HG02642 (cell line): ENCODE measurements around the gene PMM2.
"Not testable (repeated sequence)": the region's sequence is repeated elsewhere in the genome, so short reads cannot be mapped to it uniquely, and the experiment has no call there.

Experiments used
- ATAC-seq: cut with Tn5 transposase; IDR thresholded peaks from one replicate; pipeline ENCODE4 v1.9.1; 2021; ENCODE audit warnings: mild to moderate bottlenecking; ENCODE audit not compliant: unreplicated experiment, poor library complexity

The PMM2 gene

GRCh38 chr16:8777217-8777616 lies 20.4 kb upstream of the PMM2 start:
- ATAC-seq = no peak

GRCh38 chr16:8781797-8782196 lies 15.8 kb upstream of the PMM2 start:
- no peak for ATAC-seq

GRCh38 chr16:8782673-8783072 lies 15.0 kb upstream of the PMM2 start:
- no peak for ATAC-seq

- ATAC-seq = no peak
These were observed 12.2 kb upstream of the PMM2 start for GRCh38 chr16:8785408-8785807.

GRCh38 chr16:8786316-8786715 lies 11.3 kb upstream of the PMM2 start:
- not testable (repeated sequence) for ATAC-seq

- ATAC-seq = no peak
These were observed 9.0 kb upstream of the PMM2 start for GRCh38 chr16:8788578-8789172.

GRCh38 chr16:8795091-8795490 lies 2.5 kb upstream of the PMM2 start:
- ATAC-seq = no peak

GRCh38 chr16:8795818-8796217 lies 1.8 kb upstream of the PMM2 start:
- ATAC-seq = no peak

GRCh38 chr16:8796469-8797363 lies 923 bp upstream of the PMM2 start:
- ATAC-seq = no peak

GRCh38 chr16:8798174-8798527 lies 512 bp downstream of the PMM2 start:
- ATAC-seq = no peak

GRCh38 chr16:8798535-8799157 lies 1.0 kb downstream of the PMM2 start:
- ATAC-seq = no peak

- no peak for ATAC-seq
These were observed 4.1 kb downstream of the PMM2 start for GRCh38 chr16:8801701-8802100.

GRCh38 chr16:8803733-8804132 lies 6.1 kb downstream of the PMM2 start:
- ATAC-seq = not testable (repeated sequence)

GRCh38 chr16:8804313-8804712 lies 6.7 kb downstream of the PMM2 start:
- no peak for ATAC-seq

GRCh38 chr16:8806272-8806983 lies 8.8 kb downstream of the PMM2 start:
- no peak for ATAC-seq

GRCh38 chr16:8807189-8807588 lies 9.6 kb downstream of the PMM2 start:
- ATAC-seq = no peak

- no peak for ATAC-seq
These were observed 10.4 kb downstream of the PMM2 start for GRCh38 chr16:8808009-8808408.

GRCh38 chr16:8808613-8809353 lies 11.1 kb downstream of the PMM2 start:
- no peak for ATAC-seq

GRCh38 chr16:8812162-8812843 lies 14.7 kb downstream of the PMM2 start:
- no peak for ATAC-seq
